PFSK-1 (cell line): Measurements from ENCODE around the gene PRKCE.

Source experiments
- POLR2AphosphoS5 ChIP-seq: IDR thresholded peaks from 2 replicates; pipeline ENCODE4 v1.6.1; 2012; ENCODE audit warnings: low read depth, mild to moderate bottlenecking, control low read depth, low read length, moderate library complexity
- SIN3A ChIP-seq: IDR thresholded peaks from 2 replicates; pipeline ENCODE4 v1.6.1; 2012; ENCODE audit warnings: mild to moderate bottlenecking, low read length, moderate library complexity, borderline replicate concordance; ENCODE audit not compliant: insufficient read depth
- TAF1 ChIP-seq: IDR thresholded peaks from 2 replicates; pipeline ENCODE4 v1.6.1; 2012; ENCODE audit warnings: low read length, control low read depth, borderline replicate concordance; ENCODE audit not compliant: insufficient read depth
- TF ChIP-seq, protein P1 (sequence below), 2 experiments: IDR thresholded peaks; 2 replicates each; pipeline versions ENCODE4 v1.6.1 to v1.8.0; 2011 to 2012; ENCODE audit warnings: low read depth in 2 of 2, low read length in 2 of 2, control low read depth in 1 of 2, inconsistent platforms in 1 of 2, mild to moderate bottlenecking in 1 of 2, moderate library complexity in 1 of 2; ENCODE audit not compliant: insufficient read depth in 1 of 2

DNA sequence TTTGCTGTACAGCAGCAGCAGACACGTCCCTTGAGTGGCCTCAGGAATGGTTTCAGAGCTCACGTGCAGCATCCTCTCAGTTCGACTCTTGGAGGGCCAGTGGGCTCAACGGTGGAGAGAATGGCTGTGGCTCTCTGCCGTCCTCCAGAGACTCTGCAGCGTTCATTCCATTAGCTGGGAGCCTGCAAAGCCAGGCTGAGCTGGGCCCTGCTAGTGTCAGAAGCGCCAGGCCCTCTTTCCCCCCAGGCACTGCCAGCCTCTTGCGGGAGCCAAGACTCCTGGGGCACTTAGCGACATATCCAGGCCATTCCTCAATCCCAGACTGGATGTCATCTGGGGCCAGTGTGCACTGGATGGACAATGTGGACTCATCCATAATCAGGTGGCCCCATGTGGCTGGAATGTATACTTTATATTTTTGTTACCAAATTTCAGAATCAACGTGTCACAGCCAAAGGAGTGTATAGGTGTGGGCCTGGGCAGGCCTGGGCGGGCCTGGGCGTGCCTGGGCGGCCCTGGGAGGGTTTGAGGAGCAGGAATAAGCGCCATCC lies 520.6 kb downstream of the PRKCE start:
- no peak for TF ChIP-seq TAF1
- no peak for TF ChIP-seq SIN3A
- no peak for TF ChIP-seq POLR2AphosphoS5
- TF ChIP-seq, protein P1, sequence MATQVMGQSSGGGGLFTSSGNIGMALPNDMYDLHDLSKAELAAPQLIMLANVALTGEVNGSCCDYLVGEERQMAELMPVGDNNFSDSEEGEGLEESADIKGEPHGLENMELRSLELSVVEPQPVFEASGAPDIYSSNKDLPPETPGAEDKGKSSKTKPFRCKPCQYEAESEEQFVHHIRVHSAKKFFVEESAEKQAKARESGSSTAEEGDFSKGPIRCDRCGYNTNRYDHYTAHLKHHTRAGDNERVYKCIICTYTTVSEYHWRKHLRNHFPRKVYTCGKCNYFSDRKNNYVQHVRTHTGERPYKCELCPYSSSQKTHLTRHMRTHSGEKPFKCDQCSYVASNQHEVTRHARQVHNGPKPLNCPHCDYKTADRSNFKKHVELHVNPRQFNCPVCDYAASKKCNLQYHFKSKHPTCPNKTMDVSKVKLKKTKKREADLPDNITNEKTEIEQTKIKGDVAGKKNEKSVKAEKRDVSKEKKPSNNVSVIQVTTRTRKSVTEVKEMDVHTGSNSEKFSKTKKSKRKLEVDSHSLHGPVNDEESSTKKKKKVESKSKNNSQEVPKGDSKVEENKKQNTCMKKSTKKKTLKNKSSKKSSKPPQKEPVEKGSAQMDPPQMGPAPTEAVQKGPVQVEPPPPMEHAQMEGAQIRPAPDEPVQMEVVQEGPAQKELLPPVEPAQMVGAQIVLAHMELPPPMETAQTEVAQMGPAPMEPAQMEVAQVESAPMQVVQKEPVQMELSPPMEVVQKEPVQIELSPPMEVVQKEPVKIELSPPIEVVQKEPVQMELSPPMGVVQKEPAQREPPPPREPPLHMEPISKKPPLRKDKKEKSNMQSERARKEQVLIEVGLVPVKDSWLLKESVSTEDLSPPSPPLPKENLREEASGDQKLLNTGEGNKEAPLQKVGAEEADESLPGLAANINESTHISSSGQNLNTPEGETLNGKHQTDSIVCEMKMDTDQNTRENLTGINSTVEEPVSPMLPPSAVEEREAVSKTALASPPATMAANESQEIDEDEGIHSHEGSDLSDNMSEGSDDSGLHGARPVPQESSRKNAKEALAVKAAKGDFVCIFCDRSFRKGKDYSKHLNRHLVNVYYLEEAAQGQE (IDR thresholded peaks at IDR 0.05; ENCODE audit: insufficient read depth in 1 of 2, low read depth in 2 of 2, low read length in 2 of 2): no peak
